GM19351 (cell line): Measurements from ENCODE around the gene ITPRID1.
A peak's percentile ranks its signal among the peaks of the same experiment; 100 is the strongest.

ENCODE experiments used
- ATAC-seq: cut with Tn5 transposase; IDR thresholded peaks from one replicate; pipeline ENCODE4 v1.9.1; 2021; ENCODE audit warnings: mild to moderate bottlenecking, moderate library complexity; ENCODE audit not compliant: unreplicated experiment

ITPRID1 gene

GRCh38 chr7:31692451-31692850, 178.6 kb downstream of the ITPRID1 start:
- no peak for ATAC-seq

- no peak for ATAC-seq
Observed at GRCh38 chr7:31692871-31693270, 179.0 kb downstream of the ITPRID1 start.

GRCh38 chr7:31695859-31696614, 182.1 kb downstream of the ITPRID1 start:
- peak; percentile 52 for ATAC-seq

- ATAC-seq, result no peak
Observed at GRCh38 chr7:31699050-31699449, 185.2 kb downstream of the ITPRID1 start.

GRCh38 chr7:31702354-31702753, 188.5 kb downstream of the ITPRID1 start:
- ATAC-seq, result peak; percentile 42

GRCh38 chr7:31705377-31705776, 191.5 kb downstream of the ITPRID1 start:
- peak; percentile 69 for ATAC-seq

GRCh38 chr7:31707089-31707488, 193.2 kb downstream of the ITPRID1 start:
- ATAC-seq, result peak; percentile 37
